K562 treated with DMSO at 1 percent for 12 hours (cell line): ENCODE measurements around the gene CHL1. TPM values are rescaled to one million over a fixed set of nuclear protein-coding genes. Genes with fewer than 3 reads are reported as not detected.

Source experiments
- total RNA-seq: library from RNA; unstranded; fragments of 300-600 nt; gene quantifications from 2 replicates; pipeline ENCODE4 v1.2.3, GENCODE V29; 2022; ENCODE audit not compliant: insufficient read depth

The CHL1 gene, protein sequence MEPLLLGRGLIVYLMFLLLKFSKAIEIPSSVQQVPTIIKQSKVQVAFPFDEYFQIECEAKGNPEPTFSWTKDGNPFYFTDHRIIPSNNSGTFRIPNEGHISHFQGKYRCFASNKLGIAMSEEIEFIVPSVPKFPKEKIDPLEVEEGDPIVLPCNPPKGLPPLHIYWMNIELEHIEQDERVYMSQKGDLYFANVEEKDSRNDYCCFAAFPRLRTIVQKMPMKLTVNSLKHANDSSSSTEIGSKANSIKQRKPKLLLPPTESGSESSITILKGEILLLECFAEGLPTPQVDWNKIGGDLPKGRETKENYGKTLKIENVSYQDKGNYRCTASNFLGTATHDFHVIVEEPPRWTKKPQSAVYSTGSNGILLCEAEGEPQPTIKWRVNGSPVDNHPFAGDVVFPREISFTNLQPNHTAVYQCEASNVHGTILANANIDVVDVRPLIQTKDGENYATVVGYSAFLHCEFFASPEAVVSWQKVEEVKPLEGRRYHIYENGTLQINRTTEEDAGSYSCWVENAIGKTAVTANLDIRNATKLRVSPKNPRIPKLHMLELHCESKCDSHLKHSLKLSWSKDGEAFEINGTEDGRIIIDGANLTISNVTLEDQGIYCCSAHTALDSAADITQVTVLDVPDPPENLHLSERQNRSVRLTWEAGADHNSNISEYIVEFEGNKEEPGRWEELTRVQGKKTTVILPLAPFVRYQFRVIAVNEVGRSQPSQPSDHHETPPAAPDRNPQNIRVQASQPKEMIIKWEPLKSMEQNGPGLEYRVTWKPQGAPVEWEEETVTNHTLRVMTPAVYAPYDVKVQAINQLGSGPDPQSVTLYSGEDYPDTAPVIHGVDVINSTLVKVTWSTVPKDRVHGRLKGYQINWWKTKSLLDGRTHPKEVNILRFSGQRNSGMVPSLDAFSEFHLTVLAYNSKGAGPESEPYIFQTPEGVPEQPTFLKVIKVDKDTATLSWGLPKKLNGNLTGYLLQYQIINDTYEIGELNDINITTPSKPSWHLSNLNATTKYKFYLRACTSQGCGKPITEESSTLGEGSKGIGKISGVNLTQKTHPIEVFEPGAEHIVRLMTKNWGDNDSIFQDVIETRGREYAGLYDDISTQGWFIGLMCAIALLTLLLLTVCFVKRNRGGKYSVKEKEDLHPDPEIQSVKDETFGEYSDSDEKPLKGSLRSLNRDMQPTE (N-terminal part only)
- total RNA-seq = not detected in 2 replicates

DNA sequence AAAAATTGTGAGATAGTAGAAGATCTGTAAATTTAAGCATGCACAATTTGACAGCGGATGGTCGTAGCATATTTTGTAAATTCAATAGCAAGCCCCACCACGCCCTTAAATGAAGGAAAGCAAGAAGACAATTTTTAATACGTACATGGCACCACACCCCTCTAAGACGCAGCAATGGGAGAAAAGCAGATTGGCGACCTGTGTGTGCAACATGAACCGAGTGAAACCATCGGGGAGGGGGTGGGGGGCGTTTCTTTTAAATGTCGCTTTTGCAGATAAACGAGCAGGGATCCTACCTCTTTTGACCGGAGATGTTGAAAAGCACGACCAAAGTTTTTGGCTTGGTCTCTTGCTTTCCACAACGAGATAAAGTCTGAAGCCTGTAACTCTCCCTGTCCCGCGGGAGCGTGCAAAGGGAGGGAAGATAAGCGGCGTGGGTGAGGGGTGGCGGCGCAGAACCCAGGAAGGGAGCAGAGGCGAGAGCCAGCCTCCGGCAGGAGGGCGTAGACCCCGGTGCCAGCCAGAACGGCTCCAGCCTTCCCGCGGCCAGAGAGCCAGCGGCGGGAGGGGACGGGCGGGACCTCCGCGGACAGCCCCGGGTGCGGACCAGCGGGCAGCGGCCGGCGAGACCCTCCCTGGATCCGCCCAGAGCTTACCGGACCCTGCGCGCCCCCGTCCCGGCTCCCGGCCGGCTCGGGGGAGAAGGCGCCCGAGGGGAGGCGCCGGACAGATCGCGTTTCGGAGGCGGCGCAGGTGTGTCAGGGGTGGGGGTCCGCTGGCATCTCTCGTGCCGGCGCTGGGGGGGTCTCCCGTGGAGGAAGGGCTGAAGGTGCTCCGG, at the start of gene CHL1:
TSS of gene CHL1 (plus strand) at position 453 of the 838 bp plus-strand sequence. CDS start 123,014 bp downstream, outside the sequence.

